Prostate gland (tissue), 2 donors: Measurements from ENCODE around the gene TPT1. TPM values are rescaled to one million over a fixed set of nuclear protein-coding genes. Genes with fewer than 3 reads are reported as not detected.

Experiments
- DNase-seq: peaks from one replicate; pipeline ENCODE4 v3.0.0-alpha.2; 2019; ENCODE audit warnings: low spot score
- H3K27ac ChIP-seq, 2 donors: fragments of 200-600 bp; sonication (generic); 2 replicates each; pipeline ENCODE4 v1.5.1; 2017 to 2019
- H3K27me3 ChIP-seq: fragments of 200-600 bp; sonication (generic); replicated peaks from 2 replicates; pipeline ENCODE4 v1.5.1; 2019; ENCODE audit not compliant: insufficient read depth
- H3K36me3 ChIP-seq, 2 donors: fragments of 200-600 bp; sonication (generic); 1 replicate in 1 of 2; 2 replicates in 1 of 2; pipeline versions ENCODE4 v1.5.1 to v1.8.1; 2017 to 2019
- H3K4me1 ChIP-seq: fragments of 200-600 bp; sonication (generic); replicated peaks from 2 replicates; pipeline ENCODE4 v1.5.1; 2019
- H3K4me3 ChIP-seq, 2 donors: fragments of 200-600 bp; sonication (generic); 2 replicates each; pipeline ENCODE4 v1.5.1; 2017 to 2019
- H3K9me3 ChIP-seq: fragments of 200-600 bp; sonication (generic); 2 replicates; pipeline ENCODE4 v1.5.1; 2017
- CTCF ChIP-seq, 4 experiments: fragments of 200-600 bp in 2 of 4; fragments of 450-650 bp in 2 of 4; sonication (generic) in 2 of 4; IDR thresholded peaks; 1 replicate in 3 of 4; 2 replicates in 1 of 4; pipeline ENCODE4 v1.5.1; 2016 to 2019; ENCODE audit warnings: antibody characterized with exemption in 4 of 4, mild to moderate bottlenecking in 2 of 4, moderate library complexity in 2 of 4
- POLR2A ChIP-seq: fragments of 450-650 bp; IDR thresholded peaks from one replicate; pipeline ENCODE4 v1.6.1; 2016; ENCODE audit warnings: antibody characterized with exemption, mild to moderate bottlenecking
- POLR2AphosphoS5 ChIP-seq: sonication (generic); formaldehyde crosslinking; IDR thresholded peaks from one replicate; pipeline ENCODE4 v1.6.1; 2017; ENCODE audit warnings: antibody characterized with exemption
- WGBS: methylation state at CpG from one replicate; pipeline ENCODE4 v1.1.5; 2018; 5-methylcytosine and 5-hydroxymethylcytosine counted together
- intact Hi-C: fragments of 100-400 bp; cut with DNase I; formaldehyde crosslinking; loops from one replicate; pipeline ENCODE4 v1.14.2; 2022
- total RNA-seq, 2 donors: library from RNA; depleted of rRNA; stranded (reverse); fragments of >200 nt; gene quantifications; one replicate each; pipeline ENCODE4 v1.1.0, GENCODE V29; 2016

TPT1 gene
- total RNA-seq, 2 donors from 2014 or later = 1,725 to 2,682 TPM

GRCh38 chr13:45320876-45321629, 19.9 kb downstream of the TPT1 start:
- Histone ChIP-seq H3K36me3 (no peaks in the 10 kb centered on the region), H3K4me3 (no peak overlapping the region), H3K4me1 (no peaks in the 10 kb centered on the region), H3K9me3 (no peaks in the 10 kb centered on the region), H3K27ac (no peak overlapping the region), H3K27me3 (no peaks in the 10 kb centered on the region)
- TF ChIP-seq POLR2A (no peak), POLR2AphosphoS5 (no peak), CTCF (IDR thresholded peaks at IDR 0.05) (no peak)
- intact Hi-C loops = no loop called here
- DNase-seq = no peak
- 68% methylated on average over 4 of the region's 4 CpGs for WGBS

- no peak for DNase-seq
- Histone ChIP-seq H3K36me3 (no peaks in the 10 kb centered on the region), H3K9me3 (no peaks in the 10 kb centered on the region), H3K27ac (no peak overlapping the region), H3K4me3 (no peak overlapping the region), H3K4me1 (no peaks in the 10 kb centered on the region), H3K27me3 (no peaks in the 10 kb centered on the region)
- intact Hi-C loops = no loop called here
- 93% methylated on average over 5 of the region's 5 CpGs for WGBS
- TF ChIP-seq POLR2AphosphoS5 (no peak), CTCF (IDR thresholded peaks at IDR 0.05) (no peak), POLR2A (no peak)
Measured at GRCh38 chr13:45316996-45317395, 24.0 kb downstream of the TPT1 start.

GRCh38 chr13:45316338-45316737, 24.6 kb downstream of the TPT1 start:
- intact Hi-C loops = no loop called here
- no peaks in the 10 kb centered on the region for H3K36me3 ChIP-seq
- H3K4me3 ChIP-seq = no peak overlapping the region
- WGBS = 38% methylated on average over 6 of the region's 6 CpGs
- H3K9me3 ChIP-seq = no peaks in the 10 kb centered on the region
- no peak for DNase-seq
- H3K4me1 ChIP-seq = no peaks in the 10 kb centered on the region
- no peak overlapping the region for H3K27ac ChIP-seq
- H3K27me3 ChIP-seq = no peaks in the 10 kb centered on the region
- no peak for TF ChIP-seq POLR2A
- no peak for TF ChIP-seq POLR2AphosphoS5
- no peak for TF ChIP-seq CTCF (IDR thresholded peaks at IDR 0.05)

- no peaks in the 10 kb centered on the region for H3K36me3 ChIP-seq
- no peaks in the 10 kb centered on the region for H3K9me3 ChIP-seq
- peaks cover 2% of the 10 kb centered on the region for H3K4me1 ChIP-seq
- no peak for DNase-seq
- intact Hi-C loops = no loop called here
- no peak overlapping the region for H3K27ac ChIP-seq
- 86% methylated on average over 11 of the region's 11 CpGs for WGBS
- H3K4me3 ChIP-seq = no peak overlapping the region
- no peak for TF ChIP-seq POLR2AphosphoS5
- TF ChIP-seq CTCF (IDR thresholded peaks at IDR 0.05) = no peak
- H3K27me3 ChIP-seq = no peaks in the 10 kb centered on the region
Measured at GRCh38 chr13:45315520-45316167, 25.3 kb downstream of the TPT1 start.

GRCh38 chr13:45314822-45315221, 26.2 kb downstream of the TPT1 start:
- intact Hi-C loops = no loop called here
- no peak overlapping the region for H3K4me3 ChIP-seq
- no peaks in the 10 kb centered on the region for H3K9me3 ChIP-seq
- H3K36me3 ChIP-seq = no peaks in the 10 kb centered on the region
- no peak for TF ChIP-seq CTCF (IDR thresholded peaks at IDR 0.05)
- DNase-seq = no peak
- peaks cover 2% of the 10 kb centered on the region for H3K4me1 ChIP-seq
- H3K27ac ChIP-seq = no peak overlapping the region
- H3K27me3 ChIP-seq = no peaks in the 10 kb centered on the region
- 89% methylated on average over 10 of the region's 10 CpGs for WGBS
